ENCODE measurements around the gene TRIM41.

- TF ChIP-seq REST (IDR thresholded peaks at IDR 0.05; ENCODE audit: low read depth), result no peak
- no peak for TF ChIP-seq TEAD4 (IDR thresholded peaks at IDR 0.05)
- no peak for TF ChIP-seq EGR1 (IDR thresholded peaks at IDR 0.05)
- TF ChIP-seq EP300 (IDR thresholded peaks at IDR 0.05; ENCODE audit: borderline replicate concordance), result no peak
- no peak for TF ChIP-seq CREB1 (IDR thresholded peaks at IDR 0.05; ENCODE audit: low read depth)
- TF ChIP-seq RAD21 (IDR thresholded peaks at IDR 0.05; ENCODE audit: low read depth), result no peak
- no peak for TF ChIP-seq YY1 (IDR thresholded peaks at IDR 0.05; ENCODE audit: low read depth)
- TF ChIP-seq, protein P1, sequence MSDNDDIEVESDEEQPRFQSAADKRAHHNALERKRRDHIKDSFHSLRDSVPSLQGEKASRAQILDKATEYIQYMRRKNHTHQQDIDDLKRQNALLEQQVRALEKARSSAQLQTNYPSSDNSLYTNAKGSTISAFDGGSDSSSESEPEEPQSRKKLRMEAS (IDR thresholded peaks at IDR 0.05), result 0 out of 2 replicates have a peak, but pooled peaks have one; percentile 19
- TF ChIP-seq TCF12 (IDR thresholded peaks at IDR 0.05; ENCODE audit: low read depth), result no peak
Measured at GRCh38 chr5:181189962-181190710, 32.9 kb upstream of the TRIM41 start.

Data from Ishikawa (cell line).